ENCODE results near the gene SLC38A10.

Gene SLC38A10

DNA sequence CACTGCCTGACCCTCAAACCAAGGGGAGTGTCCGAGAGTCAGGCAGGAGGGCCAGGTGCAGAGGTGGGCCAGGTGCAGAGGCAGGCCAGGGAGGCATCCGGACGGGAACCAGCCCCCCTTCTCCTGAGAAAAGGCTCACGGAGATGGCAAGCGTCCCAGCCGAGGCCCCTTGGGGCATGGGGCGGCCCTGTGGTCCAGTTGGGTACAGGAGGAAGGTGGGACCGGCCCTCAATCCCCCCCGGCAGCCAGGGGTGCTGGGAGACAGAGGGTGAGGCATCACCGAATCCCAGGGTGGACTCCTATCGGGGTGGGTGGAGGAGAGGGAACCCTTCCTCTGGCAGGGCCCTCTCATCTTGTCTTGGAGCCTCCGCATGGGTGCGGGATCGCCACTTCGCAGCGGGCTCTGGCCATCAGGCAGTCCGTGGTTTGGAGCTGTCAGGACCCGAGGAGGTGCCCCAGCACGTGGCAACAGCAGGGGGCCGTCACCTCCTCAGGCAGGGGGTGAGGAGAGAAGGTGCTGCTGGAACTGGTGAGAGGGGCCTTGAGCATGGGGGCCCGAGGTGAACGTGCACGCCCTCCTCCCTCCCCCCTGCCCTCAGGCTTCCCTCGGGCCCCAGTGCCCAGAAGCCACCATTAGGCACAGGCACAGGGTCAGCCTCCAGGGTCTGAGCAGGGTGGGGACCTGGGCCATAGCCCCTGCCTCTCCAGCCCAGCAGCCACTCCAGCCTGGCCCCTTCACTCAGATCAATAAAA, 38.7 kb upstream of the SLC38A10 start:
- Histone ChIP-seq H3K4me1 (ENCODE audit: control insufficient read depth, low read length) (no peaks in the 10 kb centered on the region), H3K27me3 (ENCODE audit: control insufficient read depth, low read length) (no peaks in the 10 kb centered on the region; the same call in 1 of the 2 replicates), H3F3A (ENCODE audit: control insufficient read depth, insufficient read depth) (no peaks in the 10 kb centered on the region), H3K36me3 (ENCODE audit: control insufficient read depth, low read length) (no peaks in the 10 kb centered on the region), H3K4me3 (ENCODE audit: low read length) (no peak overlapping the region), H3K27ac (ENCODE audit: low read depth, low read length) (no peak overlapping the region), H3K9me3 (ENCODE audit: control insufficient read depth, insufficient read depth, low read length) (no peaks in the 10 kb centered on the region), H3K9me2 (replicated peaks; ENCODE audit: control insufficient read depth, low read length) (no peaks in the 10 kb centered on the region), H3K79me2 (ENCODE audit: control insufficient read depth, low read length) (no peaks in the 10 kb centered on the region), H4K20me1 (ENCODE audit: control insufficient read depth, insufficient read depth, low read depth, low read length) (no peaks in the 10 kb centered on the region), H3K4me2 (ENCODE audit: low read length) (no peak overlapping the region)
- TF ChIP-seq, protein P1, sequence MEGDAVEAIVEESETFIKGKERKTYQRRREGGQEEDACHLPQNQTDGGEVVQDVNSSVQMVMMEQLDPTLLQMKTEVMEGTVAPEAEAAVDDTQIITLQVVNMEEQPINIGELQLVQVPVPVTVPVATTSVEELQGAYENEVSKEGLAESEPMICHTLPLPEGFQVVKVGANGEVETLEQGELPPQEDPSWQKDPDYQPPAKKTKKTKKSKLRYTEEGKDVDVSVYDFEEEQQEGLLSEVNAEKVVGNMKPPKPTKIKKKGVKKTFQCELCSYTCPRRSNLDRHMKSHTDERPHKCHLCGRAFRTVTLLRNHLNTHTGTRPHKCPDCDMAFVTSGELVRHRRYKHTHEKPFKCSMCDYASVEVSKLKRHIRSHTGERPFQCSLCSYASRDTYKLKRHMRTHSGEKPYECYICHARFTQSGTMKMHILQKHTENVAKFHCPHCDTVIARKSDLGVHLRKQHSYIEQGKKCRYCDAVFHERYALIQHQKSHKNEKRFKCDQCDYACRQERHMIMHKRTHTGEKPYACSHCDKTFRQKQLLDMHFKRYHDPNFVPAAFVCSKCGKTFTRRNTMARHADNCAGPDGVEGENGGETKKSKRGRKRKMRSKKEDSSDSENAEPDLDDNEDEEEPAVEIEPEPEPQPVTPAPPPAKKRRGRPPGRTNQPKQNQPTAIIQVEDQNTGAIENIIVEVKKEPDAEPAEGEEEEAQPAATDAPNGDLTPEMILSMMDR (IDR thresholded peaks at IDR 0.05; ENCODE audit: low read depth, low read length, poor library complexity, severe bottlenecking): no peak
- no peak for TF ChIP-seq EZH2phosphoT487 (IDR thresholded peaks at IDR 0.05; ENCODE audit: borderline replicate concordance, low read length)

DNA sequence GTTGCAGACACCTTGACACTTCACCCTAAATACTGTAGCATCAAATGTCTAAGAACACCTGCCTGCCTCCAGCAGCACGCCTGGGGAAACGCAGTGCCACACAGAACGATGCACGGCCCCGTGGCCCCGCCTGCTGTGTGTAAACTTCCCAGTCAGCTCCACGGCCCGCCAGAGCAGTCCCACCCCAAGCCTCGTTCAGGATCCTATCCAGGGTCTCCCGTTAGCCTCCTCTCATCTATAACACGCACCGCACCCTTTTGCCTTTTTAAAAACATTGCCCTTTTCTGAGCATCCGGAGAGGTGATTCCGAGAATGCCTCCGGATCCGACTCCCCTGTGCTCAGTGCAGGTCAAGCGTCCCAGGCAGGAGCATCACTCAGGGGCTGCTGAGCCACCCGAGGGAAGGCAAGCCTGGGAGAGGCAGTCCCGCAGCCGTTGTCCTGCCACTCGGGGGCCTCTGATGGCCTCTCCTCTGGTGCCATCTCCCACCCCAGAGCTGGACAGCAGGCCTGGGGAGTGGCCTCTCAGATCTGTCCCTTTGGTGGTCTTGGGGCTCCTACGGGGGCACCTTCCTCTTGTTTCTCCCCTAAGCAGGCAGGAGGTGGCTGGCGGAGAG, 37.9 kb upstream of the SLC38A10 start:
- no peak overlapping the region for H3K4me3 ChIP-seq (ENCODE audit: low read length)
- H3F3A ChIP-seq (ENCODE audit: control insufficient read depth, insufficient read depth): no peaks in the 10 kb centered on the region
- H3K9me3 ChIP-seq (ENCODE audit: control insufficient read depth, insufficient read depth, low read length): no peaks in the 10 kb centered on the region
- H4K20me1 ChIP-seq (ENCODE audit: control insufficient read depth, insufficient read depth, low read depth, low read length): no peaks in the 10 kb centered on the region
- no peaks in the 10 kb centered on the region for H3K4me1 ChIP-seq (ENCODE audit: control insufficient read depth, low read length)
- H3K79me2 ChIP-seq (ENCODE audit: control insufficient read depth, low read length): no peaks in the 10 kb centered on the region
- no peaks in the 10 kb centered on the region for H3K36me3 ChIP-seq (ENCODE audit: control insufficient read depth, low read length)
- no peak for TF ChIP-seq EZH2phosphoT487 (IDR thresholded peaks at IDR 0.05; ENCODE audit: borderline replicate concordance, low read length)
- TF ChIP-seq, protein P1 (IDR thresholded peaks at IDR 0.05; ENCODE audit: low read depth, low read length, poor library complexity, severe bottlenecking): no peak
- H3K27me3 ChIP-seq (ENCODE audit: control insufficient read depth, low read length): no peaks in the 10 kb centered on the region; the same call in 1 of the 2 replicates
- H3K9me2 ChIP-seq (replicated peaks; ENCODE audit: control insufficient read depth, low read length): no peaks in the 10 kb centered on the region
- H3K27ac ChIP-seq (ENCODE audit: low read depth, low read length): no peak overlapping the region
- H3K4me2 ChIP-seq (ENCODE audit: low read length): no peak overlapping the region

DNA sequence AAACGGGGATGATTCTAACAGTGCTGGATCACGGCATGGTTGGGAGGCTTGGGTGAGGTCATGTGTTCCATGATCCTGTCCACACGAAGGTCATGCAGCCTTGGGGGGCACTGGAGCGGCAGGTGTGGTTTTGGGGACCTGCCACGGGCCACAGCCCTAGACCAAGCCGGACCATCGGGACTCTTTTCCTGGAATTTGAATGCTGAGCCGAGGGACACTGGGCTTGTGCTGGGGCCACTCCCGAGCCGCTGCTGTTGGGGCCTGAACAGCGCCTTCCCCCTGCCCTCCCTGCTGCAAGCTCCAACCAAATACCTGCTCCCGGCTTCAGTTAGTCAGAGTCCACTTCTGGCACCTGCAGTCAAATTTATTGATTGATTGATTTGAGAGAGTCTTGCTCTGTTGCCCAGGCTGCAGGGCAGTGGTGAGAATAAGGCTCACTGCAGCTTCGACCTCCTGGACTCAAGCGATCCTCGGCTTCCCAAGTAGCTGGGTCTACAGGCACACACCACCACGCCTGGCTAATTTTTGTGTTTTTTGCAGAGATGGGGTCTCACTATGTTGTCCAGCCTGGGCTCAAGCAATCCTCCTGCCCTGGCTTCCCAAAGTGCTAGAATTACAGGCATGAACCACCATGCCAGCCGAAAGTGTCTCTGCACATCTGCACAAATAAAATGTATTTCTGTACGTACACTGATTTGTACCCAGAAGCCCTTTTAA, 37.2 kb upstream of the SLC38A10 start:
- Histone ChIP-seq H3K4me1 (ENCODE audit: control insufficient read depth, low read length) (no peaks in the 10 kb centered on the region), H3K79me2 (ENCODE audit: control insufficient read depth, low read length) (no peaks in the 10 kb centered on the region), H3K4me2 (ENCODE audit: low read length) (no peak overlapping the region), H3K36me3 (ENCODE audit: control insufficient read depth, low read length) (no peaks in the 10 kb centered on the region), H4K20me1 (ENCODE audit: control insufficient read depth, insufficient read depth, low read depth, low read length) (no peaks in the 10 kb centered on the region), H3K9me2 (replicated peaks; ENCODE audit: control insufficient read depth, low read length) (no peaks in the 10 kb centered on the region), H3K27me3 (ENCODE audit: control insufficient read depth, low read length) (no peaks in the 10 kb centered on the region; the same call in 1 of the 2 replicates), H3K4me3 (ENCODE audit: low read length) (no peak overlapping the region), H3F3A (ENCODE audit: control insufficient read depth, insufficient read depth) (no peaks in the 10 kb centered on the region), H3K27ac (ENCODE audit: low read depth, low read length) (no peak overlapping the region), H3K9me3 (ENCODE audit: control insufficient read depth, insufficient read depth, low read length) (no peaks in the 10 kb centered on the region)
- no peak for TF ChIP-seq EZH2phosphoT487 (IDR thresholded peaks at IDR 0.05; ENCODE audit: borderline replicate concordance, low read length)
- TF ChIP-seq, protein P1 (IDR thresholded peaks at IDR 0.05; ENCODE audit: low read depth, low read length, poor library complexity, severe bottlenecking): no peak
